MV-4-11 (cell line): ENCODE measurements around the gene ZFAND2B.
"Not testable (repeated sequence)": the region's sequence is repeated elsewhere in the genome, so short reads cannot be mapped to it uniquely, and the experiment has no call there.

Source experiments
- DNase-seq: peaks from one replicate; lab custom pipeline; 2025; lab: John Stamatoyannopoulos, UW

The ZFAND2B gene

GRCh38 chr2:219250049-219250781 lies 43.6 kb downstream of the ZFAND2B start:
- peak; percentile 48 for DNase-seq

GRCh38 chr2:219251656-219252055 lies 45.1 kb downstream of the ZFAND2B start:
- peak; percentile 27 for DNase-seq

DNA sequence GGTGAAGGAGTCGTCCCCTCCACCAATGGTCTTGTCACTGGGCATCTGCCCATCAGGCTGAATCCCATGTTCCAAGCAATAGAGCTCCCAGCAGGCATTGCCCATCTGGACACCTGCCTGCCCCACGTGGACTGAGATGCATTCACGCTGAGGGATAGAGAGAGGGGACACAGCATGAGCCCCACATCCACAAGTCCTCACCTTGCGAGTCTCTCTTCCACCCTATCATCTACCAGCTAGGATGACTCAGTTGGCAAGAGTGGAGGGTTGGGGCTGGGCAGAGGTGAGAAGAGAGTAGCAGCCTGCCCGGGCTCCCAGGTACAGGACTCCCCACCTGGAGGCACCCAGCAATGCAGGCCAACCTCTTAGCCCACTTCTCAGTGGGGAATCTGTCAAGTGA lies 45.5 kb downstream of the ZFAND2B start:
- no peak for DNase-seq

DNA sequence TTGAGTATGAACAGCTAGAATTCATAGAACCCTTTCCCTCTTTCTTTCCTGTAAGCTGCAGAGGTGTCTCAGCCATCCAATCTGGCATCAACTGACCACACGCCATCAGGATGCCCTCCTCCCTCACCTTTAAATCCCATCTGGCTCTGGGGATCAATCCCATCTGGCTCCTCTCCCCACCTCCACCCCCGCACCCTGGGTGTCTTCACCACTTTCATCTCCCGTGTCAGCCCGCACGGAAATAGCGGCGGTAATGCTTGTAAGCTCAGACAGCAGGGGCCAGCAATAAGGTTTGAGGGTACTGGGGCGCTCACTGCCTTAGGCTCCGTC lies 46.0 kb downstream of the ZFAND2B start:
- DNase-seq: no peak

GRCh38 chr2:219252900-219253752 lies 46.5 kb downstream of the ZFAND2B start, which contains the start of gene TUBA4B:
Gene TUBA4B, plus strand, starts transcription at chr2:219253243. Its CDS starts 165 bp downstream, at chr2:219253408.
- DNase-seq: peak; percentile 67

GRCh38 chr2:219253753-219254589 lies 47.4 kb downstream of the ZFAND2B start, which contains the start of gene TUBA4A:
Gene TUBA4A, minus strand, starts transcription at chr2:219253918. Its CDS starts 60 bp downstream, at chr2:219253858.
- peak; percentile 69 for DNase-seq

- peak; percentile 81 for DNase-seq
Measured at GRCh38 chr2:219254590-219255201, 48.1 kb downstream of the ZFAND2B start.

DNA sequence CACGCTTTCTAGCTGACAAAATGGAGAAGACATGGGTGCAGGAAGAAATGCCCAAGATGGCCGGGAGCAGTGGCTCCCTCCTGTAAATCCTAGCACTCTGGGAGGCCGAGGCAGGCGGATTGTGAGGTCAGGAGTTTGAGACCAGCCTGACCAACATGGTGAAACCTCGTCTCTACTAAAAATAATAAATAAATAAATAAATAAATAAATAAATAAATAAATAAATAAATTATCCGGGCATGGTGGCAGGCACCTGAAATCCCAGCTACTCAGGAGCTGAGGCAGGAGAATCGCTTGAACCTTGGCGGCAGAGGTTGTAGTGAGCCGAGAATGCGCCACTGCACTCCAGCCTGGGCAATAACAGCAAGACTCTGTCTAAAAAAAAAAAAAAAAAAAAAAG lies 52.4 kb downstream of the ZFAND2B start:
- not testable (repeated sequence) for DNase-seq
